ENCODE data around the gene CPLANE2.

Gene CPLANE2

GRCh38 chr1:16266411-16267118 is 29.6 kb upstream of the CPLANE2 start:
- Histone ChIP-seq H3K4me1 (ENCODE audit: control insufficient read depth, insufficient read depth, low read length) (peaks cover 17% of the 10 kb centered on the region), H3K9me3 (ENCODE audit: control insufficient read depth, insufficient read depth, low read depth, low read length) (no peaks in the 10 kb centered on the region), H3K27ac (ENCODE audit: extremely low read depth, low read depth, low read length) (no peak overlapping the region), H3K4me3 (ENCODE audit: low read depth, low read length) (no peak overlapping the region), H3K36me3 (ENCODE audit: control insufficient read depth in 2 of 2, insufficient read depth in 1 of 2, low read length in 2 of 2) (no peaks in the 10 kb centered on the region)
- ChIA-PET POLR2A (interaction anchor here (0.6 kb wide), 1 partner anchor 11 kb away, joined by 5 read pairs; no protein-coding TSS in a partner anchor), CTCF (interaction anchor here (0.6 to 1.1 kb wide), 2 partner anchors 13 to 33 kb away, joined by 3 to 4 read pairs; no protein-coding TSS in a partner anchor)
- TF ChIP-seq ZNF660 (tag by site-specific recombination; IDR thresholded peaks at IDR 0.05) (no peak), ATF2 (tag by site-specific recombination; IDR thresholded peaks at IDR 0.05; ENCODE audit: low read depth) (no peak), BCL11B (tag by site-specific recombination; IDR thresholded peaks at IDR 0.05; ENCODE audit: low read depth) (no peak), GLIS1 (tag by site-specific recombination; IDR thresholded peaks at IDR 0.05) (no peak), ZNF335 (tag by site-specific recombination; conservative IDR thresholded peaks at IDR 0.05) (no peak), ZNF394 (tag by site-specific recombination; IDR thresholded peaks at IDR 0.05; ENCODE audit: borderline replicate concordance) (no peak), KLF16 (tag by site-specific recombination; IDR thresholded peaks at IDR 0.05) (peak; percentile 37; the same call in 1 of the 2 replicates), ZNF404 (tag by site-specific recombination; IDR thresholded peaks at IDR 0.05) (no peak), PRDM10 (tag by site-specific recombination; IDR thresholded peaks at IDR 0.05) (peak; percentile 39), ZEB2 (tag by site-specific recombination; IDR thresholded peaks at IDR 0.05) (0 out of 2 replicates have a peak, but pooled peaks have one; percentile 31), ZBTB11 (tag by site-specific recombination; conservative IDR thresholded peaks at IDR 0.05; ENCODE audit: low read depth) (no peak), ZNF341 (tag by site-specific recombination; IDR thresholded peaks at IDR 0.05; ENCODE audit: low read depth) (no peak), ZNF76 (tag by site-specific recombination; IDR thresholded peaks at IDR 0.05; ENCODE audit: borderline replicate concordance, low read depth) (no peak), ZNF776 (tag by site-specific recombination; IDR thresholded peaks at IDR 0.05; ENCODE audit: borderline replicate concordance) (no peak), ZNF677 (tag by site-specific recombination; IDR thresholded peaks at IDR 0.05) (no peak), ZNF600 (tag by site-specific recombination; IDR thresholded peaks at IDR 0.05) (0 out of 2 replicates have a peak, but pooled peaks have one; percentile 13), ZNF626 (tag by site-specific recombination; IDR thresholded peaks at IDR 0.05) (no peak), PATZ1 (tag by site-specific recombination; IDR thresholded peaks at IDR 0.05) (no peak), ZBTB7A (tag by site-specific recombination; IDR thresholded peaks at IDR 0.05; ENCODE audit: low read depth) (no peak), ZNF529 (tag by site-specific recombination; IDR thresholded peaks at IDR 0.05; ENCODE audit: insufficient replicate concordance) (no peak), ZNF701 (tag by site-specific recombination; IDR thresholded peaks at IDR 0.05) (no peak), ZNF175 (tag by site-specific recombination; IDR thresholded peaks at IDR 0.05) (no peak), SALL2 (tag by site-specific recombination; IDR thresholded peaks at IDR 0.05; ENCODE audit: borderline replicate concordance) (no peak), AEBP2 (tag by site-specific recombination; IDR thresholded peaks at IDR 0.05; ENCODE audit: borderline replicate concordance) (no peak), ZNF350 (tag by site-specific recombination; IDR thresholded peaks at IDR 0.05) (no peak)
